Non-pigmented ciliary epithelial cell (primary cell): ENCODE results near the gene SLC39A11.

Experiments
- DNase-seq: peaks from one replicate; pipeline ENCODE4 v3.0.0-alpha.2; 2010; ENCODE audit warnings: low read depth

Gene SLC39A11

GRCh38 chr17:72976971-72977770, 115.3 kb downstream of the SLC39A11 start:
- peak; percentile 82 for DNase-seq

DNA sequence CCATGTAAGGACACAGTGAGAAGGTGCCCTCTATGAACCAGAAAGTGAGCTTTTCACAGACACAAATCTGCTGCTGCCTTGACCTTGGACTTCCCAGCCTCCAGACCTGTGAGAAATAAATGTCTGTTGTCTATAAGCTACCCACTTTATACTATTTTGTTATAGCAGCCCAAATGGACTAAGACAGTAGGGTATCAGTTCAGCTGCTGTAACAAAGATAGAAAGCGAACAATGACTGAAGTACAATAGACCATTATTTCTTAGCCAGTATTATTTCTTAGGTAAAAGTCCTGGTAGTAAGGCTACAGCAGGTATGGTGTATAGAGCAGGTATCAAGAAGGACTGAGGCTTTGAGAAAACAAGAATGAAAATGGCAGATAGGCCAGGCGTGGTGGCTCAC, 117.0 kb downstream of the SLC39A11 start:
- no peak for DNase-seq

DNA sequence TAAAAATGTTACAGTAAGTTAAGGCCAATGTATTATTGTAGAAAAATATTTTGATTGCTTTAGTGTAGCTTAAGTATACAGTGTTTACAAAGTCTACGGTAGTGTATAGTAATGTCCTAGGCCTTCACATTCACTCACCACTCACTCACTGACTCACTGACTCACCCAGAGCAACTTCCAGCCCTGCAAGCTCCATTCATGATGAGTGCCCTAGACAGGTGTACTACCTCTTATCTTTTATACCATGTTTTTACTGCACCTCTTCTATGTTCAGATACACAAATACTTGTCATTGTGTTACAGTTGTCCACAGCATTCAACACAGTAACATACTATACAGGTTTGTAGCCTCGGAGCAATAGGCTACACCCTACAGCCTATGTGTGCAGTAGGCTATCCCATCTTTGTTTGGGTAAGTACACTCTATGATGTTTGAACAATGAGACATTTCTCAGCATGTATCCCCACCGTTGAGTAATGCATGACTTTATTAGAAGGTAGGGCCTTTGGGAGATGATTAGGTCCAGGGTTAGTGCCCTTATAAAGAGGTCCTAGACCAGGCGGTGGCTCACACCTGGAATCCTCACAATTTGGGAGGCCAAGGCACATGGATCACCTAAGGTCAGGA, 117.8 kb downstream of the SLC39A11 start:
- no peak for DNase-seq

DNA sequence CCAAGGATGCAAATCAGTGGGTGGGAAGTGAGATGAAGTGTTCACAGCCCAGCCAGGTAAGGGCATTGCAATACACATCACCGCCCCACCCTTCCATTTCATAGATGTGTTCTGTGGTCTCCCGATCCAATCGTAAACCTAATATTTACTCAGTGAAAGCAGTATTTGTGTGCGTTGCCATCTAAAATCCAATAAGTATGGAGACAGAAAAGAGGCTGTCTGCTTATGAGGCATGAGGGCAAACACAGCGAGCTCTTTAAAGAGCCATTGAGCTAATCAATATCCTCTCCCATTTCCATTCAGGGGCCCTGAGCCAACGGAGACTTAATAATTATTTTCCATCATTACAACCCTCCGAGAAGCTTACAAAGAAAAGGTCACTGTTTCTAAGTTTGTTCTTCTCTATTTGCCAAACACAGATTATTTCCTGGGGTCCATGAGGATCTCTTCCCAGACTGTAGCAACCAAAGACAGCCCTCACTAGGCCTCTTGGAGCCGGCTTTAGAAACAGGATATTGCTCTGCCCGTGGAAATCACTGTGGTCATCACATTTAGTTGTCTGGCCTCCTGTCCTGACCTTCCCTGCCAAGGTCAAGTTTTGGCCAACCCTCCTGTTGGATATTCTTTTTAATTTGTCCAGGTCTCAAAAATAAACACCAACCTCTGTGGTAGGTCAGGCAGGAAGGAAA, 120.1 kb downstream of the SLC39A11 start:
- no peak for DNase-seq

GRCh38 chr17:72971226-72971880, 121.1 kb downstream of the SLC39A11 start:
- no peak for DNase-seq

GRCh38 chr17:72970797-72971196, 121.7 kb downstream of the SLC39A11 start:
- DNase-seq: no peak

GRCh38 chr17:72970246-72970645, 122.2 kb downstream of the SLC39A11 start:
- DNase-seq: no peak

DNA sequence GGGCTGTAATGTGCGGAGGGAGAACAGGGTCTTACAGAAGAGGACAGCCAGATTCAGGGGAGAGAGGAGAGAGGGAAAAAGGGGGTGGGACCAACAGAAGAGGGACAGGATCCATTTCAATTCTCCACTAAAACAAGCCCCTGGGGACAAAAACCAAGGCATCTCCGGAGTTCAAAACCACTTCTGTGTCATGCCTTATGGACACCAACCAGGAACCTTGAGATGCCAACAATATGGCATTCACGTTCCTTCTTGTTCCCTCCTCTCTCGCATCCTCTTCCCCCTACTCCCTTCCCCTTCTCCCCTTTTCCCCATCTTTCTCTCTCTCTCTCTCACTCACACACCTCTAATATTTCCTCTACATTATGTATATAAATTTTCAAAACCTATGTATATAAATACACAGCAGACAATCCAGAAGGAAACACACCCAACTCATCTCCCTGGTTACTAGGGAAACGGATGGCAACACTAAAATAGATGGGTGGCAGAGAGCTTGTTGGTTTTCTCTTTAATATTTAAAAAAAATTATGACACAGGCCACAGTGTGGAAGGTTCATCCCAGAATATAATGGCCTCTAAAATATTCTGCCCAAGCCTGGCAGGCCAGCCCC, 123.1 kb downstream of the SLC39A11 start:
- no peak for DNase-seq

- no peak for DNase-seq
Observed at GRCh38 chr17:72968798-72969197, 123.7 kb downstream of the SLC39A11 start.

DNA sequence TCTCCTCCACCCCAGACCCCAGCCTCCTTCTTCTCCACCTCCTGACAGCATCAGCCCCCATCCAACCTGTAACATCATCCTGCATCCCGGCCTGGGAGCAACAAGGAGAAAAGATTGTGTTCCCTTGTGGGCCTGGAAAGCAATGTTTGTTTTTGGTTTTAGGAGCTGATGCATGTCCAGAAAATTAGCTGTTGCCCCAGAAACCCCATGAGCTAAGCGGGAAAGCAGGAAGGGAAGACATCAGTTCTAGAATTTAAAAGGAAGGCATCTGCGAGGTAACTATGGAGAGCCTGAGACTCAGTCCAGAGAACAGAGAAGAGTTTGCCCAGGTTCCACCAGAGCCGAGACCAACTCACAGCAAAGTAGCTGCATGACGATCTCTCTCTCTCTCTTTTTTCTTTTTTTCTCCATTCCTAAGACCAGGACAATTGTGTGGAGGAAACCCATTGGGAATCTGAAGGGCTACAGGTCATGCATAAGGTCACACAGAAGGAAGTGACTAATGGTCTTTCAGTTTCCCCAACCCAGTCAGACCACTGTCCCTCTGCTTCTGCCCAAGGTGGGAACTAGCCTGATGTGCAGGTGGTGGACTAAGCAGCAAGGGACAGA, 124.4 kb downstream of the SLC39A11 start:
- DNase-seq: no peak

DNA sequence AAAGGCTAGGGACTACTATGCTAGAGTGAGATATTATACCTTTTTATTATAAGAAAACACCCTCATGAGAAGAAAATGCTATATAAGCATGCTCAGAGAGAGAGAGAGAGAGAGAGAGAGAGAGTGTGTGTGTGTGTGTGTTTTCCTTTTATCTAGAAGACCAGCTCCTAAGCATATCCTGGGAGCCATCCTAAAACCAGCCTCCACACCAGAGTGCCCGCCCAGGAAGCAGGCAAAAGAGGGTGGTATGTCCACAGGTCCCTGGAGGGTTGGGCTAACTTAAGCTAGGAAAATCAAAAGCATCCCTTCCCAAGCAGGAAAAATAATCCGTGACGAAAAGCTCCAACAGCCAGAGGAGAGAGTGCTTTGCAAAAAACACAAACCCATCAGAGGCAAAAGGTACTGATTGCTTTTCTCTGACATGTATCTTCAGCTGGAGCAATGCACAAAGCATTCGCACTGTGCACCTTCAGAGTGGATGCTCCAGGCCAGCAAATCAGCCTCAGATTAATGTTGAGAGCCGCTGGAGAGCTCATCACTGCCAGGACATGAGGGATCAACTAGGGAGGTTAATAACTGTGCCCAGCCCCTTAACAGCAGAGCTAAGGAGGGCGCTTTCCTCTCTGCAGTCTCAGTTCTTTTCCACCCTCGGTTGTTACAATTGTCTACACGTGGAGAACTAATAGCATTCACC, 125.1 kb downstream of the SLC39A11 start:
- DNase-seq: no peak

- DNase-seq: no peak
Observed at GRCh38 chr17:72962106-72962505, 130.4 kb downstream of the SLC39A11 start.

- no peak for DNase-seq
Observed at GRCh38 chr17:72955391-72956140, 136.9 kb downstream of the SLC39A11 start.

DNA sequence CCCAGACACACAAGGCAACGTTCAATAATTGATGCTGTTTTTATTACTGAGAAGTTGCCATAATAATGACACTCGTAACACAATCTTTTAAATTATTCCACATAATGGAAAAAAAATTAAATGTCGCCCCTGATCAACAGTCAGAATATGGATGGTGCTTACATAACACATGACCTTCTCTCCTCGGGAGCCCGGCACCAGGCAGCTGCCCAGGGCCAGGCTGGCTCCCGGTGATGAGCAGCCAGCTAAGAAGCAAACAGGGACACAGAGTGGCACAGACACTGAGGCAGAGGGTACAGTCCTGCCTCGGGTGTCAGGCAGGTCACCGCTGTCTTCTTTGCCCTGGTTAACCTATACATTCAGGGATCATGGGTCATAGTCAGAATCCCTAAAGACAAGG, 137.9 kb downstream of the SLC39A11 start:
- DNase-seq: no peak

- no peak for DNase-seq
Observed at GRCh38 chr17:72953621-72954020, 138.9 kb downstream of the SLC39A11 start.

DNA sequence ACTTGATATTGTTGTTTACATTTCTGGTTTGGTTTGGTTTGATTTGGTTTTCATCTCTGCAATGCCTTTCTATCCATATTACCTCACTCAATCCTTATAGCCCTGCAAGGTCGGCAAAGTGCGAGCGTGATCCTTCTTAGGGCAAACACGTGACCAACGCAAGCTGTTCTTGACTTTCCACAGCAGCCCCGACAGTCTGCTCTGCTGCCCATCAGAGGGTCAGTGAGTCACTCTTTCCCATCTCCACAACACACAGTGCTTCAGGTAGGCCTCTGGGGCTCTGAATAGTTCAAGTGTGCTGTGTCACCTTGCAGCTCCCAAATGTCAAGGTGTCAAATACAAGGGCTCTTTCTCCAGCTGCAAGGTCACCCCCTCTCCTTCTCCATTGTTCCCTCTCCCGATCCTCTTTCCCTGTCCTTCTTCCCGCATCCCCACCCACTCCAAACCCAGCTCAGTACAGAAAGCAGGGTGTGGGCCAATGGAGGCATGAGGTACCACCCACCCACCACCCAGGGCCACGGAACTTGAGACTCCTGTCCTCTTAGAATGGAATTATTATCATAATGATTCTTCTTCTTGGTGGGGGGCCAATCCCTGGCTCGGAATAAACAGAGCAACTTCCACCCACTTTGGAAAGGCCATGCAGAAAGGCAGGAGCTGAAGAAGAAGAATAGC, 139.7 kb downstream of the SLC39A11 start:
- no peak for DNase-seq

- DNase-seq: no peak
Observed at GRCh38 chr17:72952220-72952619, 140.3 kb downstream of the SLC39A11 start.

DNA sequence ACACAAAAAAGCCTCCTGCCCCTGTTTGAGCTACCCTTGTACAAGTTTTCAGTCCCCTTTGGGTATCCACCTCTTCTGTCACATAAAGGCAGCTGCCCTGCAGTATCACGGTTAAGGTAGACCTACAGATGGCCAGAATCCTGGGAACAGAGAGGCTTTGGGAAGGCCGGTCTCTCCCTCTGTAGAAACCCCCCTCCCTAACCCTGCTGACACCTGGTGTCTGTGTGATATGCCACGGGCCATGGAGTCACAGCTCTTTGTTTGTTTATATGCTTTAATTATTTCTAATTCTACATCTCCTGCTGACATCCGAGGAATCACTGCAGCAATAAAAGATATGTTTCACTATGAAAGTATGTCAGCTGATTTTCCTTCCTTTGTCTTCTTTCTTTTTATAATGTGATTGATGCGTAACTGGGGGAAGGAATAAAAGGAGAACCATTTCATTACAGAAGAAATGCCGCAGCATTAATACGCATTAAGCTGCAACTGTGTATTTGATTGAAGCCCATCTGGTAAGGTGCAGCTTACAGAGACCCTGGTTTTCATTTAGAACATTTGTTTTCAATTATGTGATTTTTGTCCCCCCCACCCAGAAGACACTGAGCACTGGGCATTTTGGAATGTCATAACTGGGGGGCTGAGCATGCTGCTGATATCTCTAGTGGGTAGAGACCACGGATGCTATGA, 142.1 kb downstream of the SLC39A11 start:
- DNase-seq: no peak

GRCh38 chr17:72948115-72948514, 144.4 kb downstream of the SLC39A11 start:
- DNase-seq: no peak
